SU-DHL-6 (cell line): ENCODE results near the gene CDK5RAP2.
"Not testable (repeated sequence)": the region's sequence is repeated elsewhere in the genome, so short reads cannot be mapped to it uniquely, and the experiment has no call there.

Source experiments
- H2AFZ ChIP-seq: fragments of 200-600 bp; sonication (generic); 2 replicates; pipeline ENCODE4 v1.6.1; 2014; ENCODE audit warnings: low read depth, mild to moderate bottlenecking, moderate library complexity, mixed read lengths, antibody characterized with exemption, low read length; ENCODE audit not compliant: severe bottlenecking
- H3F3A ChIP-seq: fragments of 200-600 bp; shearing (Covaris generic); 2 replicates; pipeline ENCODE4 v1.6.0; 2016; ENCODE audit warnings: antibody characterized with exemption, mild to moderate bottlenecking; ENCODE audit not compliant: insufficient read depth
- H3K27ac ChIP-seq: fragments of 200-600 bp; sonication (generic); 2 replicates; pipeline ENCODE4 v1.5.1; 2016; ENCODE audit warnings: low read depth, mild to moderate bottlenecking, low read length, moderate library complexity, mixed read lengths
- H3K27me3 ChIP-seq: fragments of 200-600 bp; sonication (generic), shearing (Covaris generic); 2 replicates; pipeline ENCODE4 v1.6.0; 2014; ENCODE audit warnings: mild to moderate bottlenecking, low read length
- H3K36me3 ChIP-seq: fragments of 200-600 bp; sonication (generic); 2 replicates; pipeline ENCODE4 v1.6.1; 2014; ENCODE audit warnings: mild to moderate bottlenecking, low read length, mixed read lengths
- H3K4me2 ChIP-seq: fragments of 300-600, 200-600 bp; shearing (Covaris generic), sonication (generic); 2 replicates; pipeline ENCODE4 v1.6.0; 2014; ENCODE audit warnings: low read length, low read depth, mild to moderate bottlenecking; ENCODE audit not compliant: poor library complexity, severe bottlenecking
- H3K4me3 ChIP-seq: fragments of 200-600 bp; sonication (generic); 2 replicates; pipeline ENCODE4 v1.5.1; 2014; ENCODE audit warnings: antibody characterized with exemption, low read length, mild to moderate bottlenecking, mixed read lengths; ENCODE audit not compliant: insufficient read depth, poor library complexity, severe bottlenecking
- H3K79me2 ChIP-seq: fragments of 200-600 bp; sonication (generic); 2 replicates; pipeline ENCODE4 v1.6.1; 2014; ENCODE audit warnings: mild to moderate bottlenecking, low read length, moderate library complexity; ENCODE audit not compliant: insufficient read depth
- H3K9ac ChIP-seq: fragments of 200-600 bp; sonication (generic); 2 replicates; pipeline ENCODE4 v1.7.0; 2014; ENCODE audit warnings: mild to moderate bottlenecking, low read length
- H3K9me2 ChIP-seq: fragments of 200-600 bp; sonication (generic); replicated peaks from 2 replicates; pipeline ENCODE4 v1.6.1; 2014; ENCODE audit warnings: low read length; ENCODE audit not compliant: insufficient read depth
- H3K9me3 ChIP-seq: fragments of 200-600 bp; sonication (generic); 2 replicates; pipeline ENCODE4 v1.6.1; 2014; ENCODE audit warnings: low read length, mixed read lengths; ENCODE audit not compliant: insufficient read depth
- H4K20me1 ChIP-seq: fragments of 200-600 bp; sonication (generic); 2 replicates; pipeline ENCODE4 v1.6.1; 2014; ENCODE audit warnings: low read depth, mild to moderate bottlenecking, antibody characterized with exemption, low read length, moderate library complexity, mixed read lengths
- CTCF ChIP-seq: fragments of 200-600 bp; sonication (generic); IDR thresholded peaks from one replicate; pipeline ENCODE4 v1.5.1; 2017; ENCODE audit warnings: antibody characterized with exemption, mild to moderate bottlenecking, low read length, moderate library complexity; ENCODE audit not compliant: insufficient read depth, poor library complexity, severe bottlenecking
- EZH2phosphoT487 ChIP-seq: fragments of 200-600 bp; sonication (generic), shearing (Covaris generic); conservative IDR thresholded peaks from 2 replicates; pipeline ENCODE4 v1.6.1; 2018; ENCODE audit warnings: mild to moderate bottlenecking, antibody characterized with exemption, low read length, moderate library complexity, mixed read lengths

The CDK5RAP2 gene

GRCh38 chr9:120555839-120556238 lies 24.1 kb downstream of the CDK5RAP2 start:
- Histone ChIP-seq H3K9ac (no peak overlapping the region), H4K20me1 (no peaks in the 10 kb centered on the region), H3K27ac (no peak overlapping the region), H3F3A (no peaks in the 10 kb centered on the region), H3K36me3 (peaks cover 19% of the 10 kb centered on the region; the same call in 1 of the 2 replicates), H3K4me2 (no peak overlapping the region), H2AFZ (no peak overlapping the region), H3K79me2 (peaks cover 41% of the 10 kb centered on the region), H3K4me3 (no peak overlapping the region), H3K9me3 (no peaks in the 10 kb centered on the region), H3K9me2 (no peaks in the 10 kb centered on the region), H3K27me3 (no peaks in the 10 kb centered on the region)
- no peak for TF ChIP-seq CTCF
- no peak for TF ChIP-seq EZH2phosphoT487

GRCh38 chr9:120552210-120552704 lies 27.7 kb downstream of the CDK5RAP2 start:
- H3K9ac ChIP-seq, H3K4me3 ChIP-seq, H4K20me1 ChIP-seq, H3K27ac ChIP-seq, H3K9me2 ChIP-seq, H3K9me3 ChIP-seq, H3K27me3 ChIP-seq, H2AFZ ChIP-seq, H3K4me2 ChIP-seq, H3F3A ChIP-seq: not testable (repeated sequence)
- peaks cover 47% of the 10 kb centered on the region for H3K79me2 ChIP-seq
- H3K36me3 ChIP-seq: peaks cover 39% of the 10 kb centered on the region

GRCh38 chr9:120545701-120546550 lies 34.0 kb downstream of the CDK5RAP2 start:
- Histone ChIP-seq H3K79me2 (peaks cover 17% of the 10 kb centered on the region), H3F3A (no peaks in the 10 kb centered on the region), H2AFZ (no peak overlapping the region), H3K9me2 (no peaks in the 10 kb centered on the region), H3K4me2 (no peak overlapping the region), H3K27me3 (no peaks in the 10 kb centered on the region), H3K36me3 (peaks cover 44% of the 10 kb centered on the region), H3K9ac (no peak overlapping the region), H3K4me3 (no peak overlapping the region), H3K27ac (no peak overlapping the region), H4K20me1 (no peaks in the 10 kb centered on the region), H3K9me3 (no peaks in the 10 kb centered on the region)
- TF ChIP-seq EZH2phosphoT487 (no peak), CTCF (no peak)

GRCh38 chr9:120544441-120544840 lies 35.5 kb downstream of the CDK5RAP2 start:
- no peaks in the 10 kb centered on the region for H4K20me1 ChIP-seq
- no peak overlapping the region for H3K4me3 ChIP-seq
- H3K4me2 ChIP-seq: no peak overlapping the region
- peaks cover 5% of the 10 kb centered on the region; the same call in 1 of the 2 replicates for H3K79me2 ChIP-seq
- no peaks in the 10 kb centered on the region for H3K9me2 ChIP-seq
- no peaks in the 10 kb centered on the region for H3F3A ChIP-seq
- H3K36me3 ChIP-seq: peaks cover 35% of the 10 kb centered on the region
- H3K27me3 ChIP-seq: no peaks in the 10 kb centered on the region
- TF ChIP-seq EZH2phosphoT487 (no peak), CTCF (no peak)
- H3K27ac ChIP-seq: no peak overlapping the region
- H2AFZ ChIP-seq: no peak overlapping the region
- no peaks in the 10 kb centered on the region for H3K9me3 ChIP-seq
- no peak overlapping the region for H3K9ac ChIP-seq
